AG09319 (cell line): ENCODE data around the gene RYR2.

Experiments
- DNase-seq: peaks from one replicate; pipeline ENCODE4 v3.0.0-alpha.2; 2010; ENCODE audit warnings: low read depth; ENCODE audit errors: extremely low read depth
- CTCF ChIP-seq: IDR thresholded peaks from 2 replicates; pipeline ENCODE4 v1.5.1; 2011; ENCODE audit warnings: low read depth, mild to moderate bottlenecking, inconsistent platforms, low read length, moderate library complexity

Gene RYR2

GRCh38 chr1:237527761-237528160 lies 485.8 kb downstream of the RYR2 start:
- no peak for DNase-seq
- no peak for TF ChIP-seq CTCF

DNA sequence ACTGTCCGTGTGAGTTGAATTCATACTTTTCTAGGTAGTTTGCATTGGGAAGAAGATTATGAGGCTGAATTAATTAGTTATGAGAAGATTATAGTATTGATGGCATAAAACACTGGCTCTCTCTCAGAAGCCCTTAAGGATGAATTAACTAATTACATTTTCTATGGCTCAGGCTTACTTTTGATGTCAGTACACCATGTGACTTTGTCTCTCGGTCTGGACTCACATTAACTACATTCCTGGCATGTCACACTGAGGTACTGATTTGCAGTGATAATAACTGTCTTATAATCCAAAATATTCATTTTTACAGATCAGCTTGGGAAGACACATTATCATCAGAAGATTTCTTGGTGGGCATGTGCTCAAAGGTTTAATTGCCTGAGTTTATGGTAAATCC lies 486.6 kb downstream of the RYR2 start:
- no peak for DNase-seq

GRCh38 chr1:237539055-237539454 lies 497.1 kb downstream of the RYR2 start:
- DNase-seq = no peak
- no peak for TF ChIP-seq CTCF

More for the DNA sequence above, 486.6 kb downstream of the RYR2 start:
- no peak for TF ChIP-seq CTCF

GRCh38 chr1:237542525-237543418 lies 500.8 kb downstream of the RYR2 start:
- TF ChIP-seq CTCF = no peak
- DNase-seq = no peak

DNA sequence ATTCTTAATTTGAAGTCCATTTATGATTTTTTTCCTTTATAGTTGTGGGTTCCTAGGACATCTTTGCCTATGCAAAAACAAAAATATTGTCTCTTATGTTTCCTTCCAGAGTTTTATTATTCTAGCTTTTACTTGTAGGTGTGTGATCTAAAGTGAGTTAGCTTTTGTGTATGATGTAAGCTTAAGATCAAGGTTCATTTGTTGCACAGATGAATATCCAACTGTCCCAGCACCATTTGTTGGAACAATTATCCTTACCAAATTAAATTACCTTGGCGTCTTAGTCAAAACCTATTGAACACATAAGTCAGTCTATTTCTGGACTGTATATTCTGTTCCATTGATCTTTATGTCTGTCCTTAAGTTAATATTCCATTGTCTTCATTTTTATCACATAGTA lies 511.1 kb downstream of the RYR2 start:
- no peak for DNase-seq

DNA sequence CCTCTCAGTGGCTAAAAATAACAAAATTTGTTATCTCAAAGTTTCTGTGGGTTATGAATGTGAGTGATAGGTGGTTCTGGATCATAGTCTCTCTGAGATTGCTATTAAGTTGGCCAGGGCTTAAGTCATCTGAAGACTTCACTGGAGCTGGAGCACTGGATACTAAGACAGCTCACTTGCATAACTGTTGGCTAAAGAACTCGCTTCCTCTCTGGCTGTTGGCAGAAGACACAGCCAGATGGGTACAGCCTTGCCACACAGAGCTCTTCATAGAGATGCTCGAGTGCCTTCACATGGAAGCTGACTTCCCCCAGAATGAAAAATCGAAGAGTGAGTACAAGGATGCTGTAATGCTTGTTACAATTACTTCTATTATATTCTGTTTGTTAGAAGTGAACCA lies 514.9 kb downstream of the RYR2 start:
- no peak for DNase-seq
- no peak for TF ChIP-seq CTCF

More for the DNA sequence above, 511.1 kb downstream of the RYR2 start:
- no peak for TF ChIP-seq CTCF

GRCh38 chr1:237562242-237562823 lies 520.3 kb downstream of the RYR2 start:
- peak; percentile 11 for DNase-seq
- peak; percentile 48 for TF ChIP-seq CTCF
